ENCODE measurements around the gene DCLK3. TPM values are rescaled to one million over a fixed set of nuclear protein-coding genes. Genes with fewer than 3 reads are reported as not detected.

Gene DCLK3
- total RNA-seq, 1 donor from 2014 or later = not detected

DNA sequence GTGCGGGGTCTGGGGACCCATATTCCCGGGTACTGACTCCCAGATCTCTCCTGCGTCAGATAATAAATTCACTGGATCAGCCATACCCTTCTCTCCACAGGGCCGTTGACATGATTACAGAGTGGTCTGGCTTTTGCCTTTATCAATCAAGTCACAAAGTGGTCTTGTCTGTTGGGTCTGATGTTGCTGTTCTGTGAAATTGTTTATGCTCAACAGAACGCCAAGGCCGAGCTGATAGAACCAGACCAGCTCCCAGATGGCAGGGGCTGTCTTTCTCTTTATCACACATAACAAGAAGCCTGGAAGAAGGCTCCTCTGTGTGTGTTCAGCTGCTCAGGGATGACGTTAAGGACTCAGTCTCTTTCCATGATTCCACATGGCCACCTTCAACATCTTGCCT is 751 bp upstream of the DCLK3 start:
- CTCF ChIA-PET = no interaction called here
- H3K4me1 Mint-ChIP-seq = peaks cover 4% of the 10 kb centered on the region
- intact Hi-C loops (cut with micrococcal nuclease) = no loop called here
- H3K4me3 Mint-ChIP-seq = no peak overlapping the region
- TF ChIP-seq CTCF (IDR thresholded peaks at IDR 0.05) = no peak
- DNase-seq = no peak
- POLR2A ChIA-PET = no interaction called here
- H3K27me3 Mint-ChIP-seq = peaks cover 60% of the 10 kb centered on the region
- H3K36me3 Mint-ChIP-seq (ENCODE audit: low read depth) = no peaks in the 10 kb centered on the region
- no peak overlapping the region for H3K27ac Mint-ChIP-seq
- ATAC-seq (ENCODE audit: low read depth) = no peak
- no peaks in the 10 kb centered on the region for H3K9me3 Mint-ChIP-seq

DNA sequence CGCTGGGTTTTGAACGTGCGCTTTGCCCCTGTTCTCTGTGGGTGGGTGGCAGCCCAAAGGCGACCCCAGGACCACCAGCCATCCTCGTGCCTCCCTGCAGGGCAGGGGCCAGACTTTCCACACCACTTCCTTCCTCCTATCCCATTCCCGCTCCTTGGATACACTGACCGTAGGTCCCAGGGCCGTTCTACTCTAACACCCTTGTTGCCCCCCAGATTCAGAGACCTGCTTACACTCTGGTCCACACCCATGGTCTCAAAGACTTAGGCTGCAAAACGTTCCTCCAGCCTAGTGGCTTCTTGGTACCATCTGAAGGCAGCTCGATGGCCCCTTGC is 318 bp upstream of the DCLK3 start:
- intact Hi-C loops (cut with micrococcal nuclease) = no loop called here
- Mint-ChIP-seq H3K9me3 (no peaks in the 10 kb centered on the region), H3K27me3 (peaks cover 63% of the 10 kb centered on the region), H3K4me1 (peaks cover 4% of the 10 kb centered on the region), H3K36me3 (ENCODE audit: low read depth) (no peaks in the 10 kb centered on the region), H3K4me3 (peak overlapping the region; percentile 28), H3K27ac (no peak overlapping the region)
- CTCF ChIA-PET = no interaction called here
- ATAC-seq (ENCODE audit: low read depth) (no peak), DNase-seq (no peak)
- TF ChIP-seq CTCF (IDR thresholded peaks at IDR 0.05) = no peak
- POLR2A ChIA-PET = no interaction called here

DNA sequence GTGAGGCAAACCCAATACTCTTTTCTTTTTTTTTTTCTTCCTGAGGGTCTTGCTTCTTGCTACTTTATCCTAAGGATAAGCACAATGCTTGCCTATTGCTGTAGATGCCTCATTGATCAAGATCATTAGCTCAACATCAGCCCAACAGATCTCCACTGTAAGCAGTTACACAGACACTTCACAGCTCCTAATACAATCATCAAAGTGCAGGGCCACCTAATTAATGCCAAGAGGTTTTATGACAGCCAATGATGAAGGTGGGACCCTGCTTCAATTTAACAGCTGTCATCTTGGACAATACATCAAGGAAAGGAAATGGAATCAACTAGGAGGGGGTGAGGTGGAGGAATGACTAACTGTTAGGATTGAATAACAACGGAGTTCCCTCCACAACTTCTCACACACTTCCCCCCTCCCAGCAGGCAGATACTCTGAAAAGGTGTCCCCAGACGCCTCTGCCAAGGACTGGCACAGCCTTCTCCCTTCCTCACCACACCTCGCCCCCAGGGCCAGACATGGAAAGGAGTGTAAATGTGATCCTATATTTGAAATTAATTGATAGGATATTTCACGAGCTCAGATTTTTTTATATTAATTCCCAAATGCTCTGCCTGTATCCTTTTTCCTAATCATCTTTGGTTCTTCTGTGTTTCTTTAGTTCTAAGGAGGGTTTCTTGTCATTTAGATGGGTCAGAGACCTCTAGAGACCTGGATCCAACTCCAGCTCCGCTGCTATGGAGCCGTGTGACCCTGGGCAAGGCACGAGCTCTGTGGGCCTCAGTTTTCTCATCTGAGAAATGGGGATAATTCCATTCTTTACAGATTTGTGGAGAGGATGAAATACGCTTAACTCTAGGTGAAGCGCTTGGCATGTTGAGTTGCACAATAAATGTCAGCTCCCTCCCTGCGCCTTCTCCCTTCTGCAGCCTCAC is 1.2 kb downstream of the DCLK3 start:
- Mint-ChIP-seq H3K9me3 (no peaks in the 10 kb centered on the region), H3K27me3 (peaks cover 62% of the 10 kb centered on the region), H3K36me3 (ENCODE audit: low read depth) (no peaks in the 10 kb centered on the region), H3K4me1 (peaks cover 4% of the 10 kb centered on the region), H3K27ac (no peak overlapping the region), H3K4me3 (no peak overlapping the region)
- DNase-seq (no peak), ATAC-seq (ENCODE audit: low read depth) (no peak)
- intact Hi-C loops (cut with micrococcal nuclease) = no loop called here
- ChIA-PET POLR2A (no interaction called here), CTCF (no interaction called here)
- TF ChIP-seq CTCF (IDR thresholded peaks at IDR 0.05) = no peak

GRCh38 chr3:36761779-36762178 is 2.6 kb downstream of the DCLK3 start:
- no peaks in the 10 kb centered on the region for H3K36me3 Mint-ChIP-seq (ENCODE audit: low read depth)

DNA sequence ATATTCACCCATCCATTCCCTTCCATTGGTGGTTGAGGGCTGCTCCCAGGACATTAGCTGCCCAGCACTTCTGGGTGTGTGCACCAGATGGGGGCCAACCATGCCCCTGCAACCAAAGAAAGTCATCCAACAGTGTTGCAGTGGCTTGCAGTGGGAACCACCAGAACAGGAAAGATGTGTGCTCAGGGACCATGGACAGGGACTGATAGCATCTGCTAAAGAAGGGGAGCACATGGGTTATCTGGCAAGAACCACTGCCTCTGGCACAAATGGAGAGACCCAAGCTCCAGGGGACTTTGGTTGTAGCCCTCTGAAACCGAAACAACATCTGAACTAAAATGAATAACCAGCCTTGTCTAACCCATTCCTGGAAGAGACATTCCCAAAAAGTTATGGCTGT is 8.1 kb downstream of the DCLK3 start:
- TF ChIP-seq CTCF (IDR thresholded peaks at IDR 0.05) = no peak
- Mint-ChIP-seq H3K36me3 (ENCODE audit: low read depth) (no peaks in the 10 kb centered on the region), H3K27ac (no peak overlapping the region), H3K9me3 (no peaks in the 10 kb centered on the region), H3K27me3 (peaks cover 38% of the 10 kb centered on the region), H3K4me3 (no peak overlapping the region), H3K4me1 (no peaks in the 10 kb centered on the region)
- intact Hi-C loops (cut with micrococcal nuclease) = no loop called here
- DNase-seq = no peak
- no peak for ATAC-seq (ENCODE audit: low read depth)
- ChIA-PET POLR2A (no interaction called here), CTCF (no interaction called here)

More at GRCh38 chr3:36761779-36762178, 2.6 kb downstream of the DCLK3 start:
- Mint-ChIP-seq H3K27me3 (peaks cover 54% of the 10 kb centered on the region), H3K9me3 (no peaks in the 10 kb centered on the region), H3K4me1 (peaks cover 4% of the 10 kb centered on the region), H3K4me3 (no peak overlapping the region), H3K27ac (no peak overlapping the region)
- no peak for TF ChIP-seq CTCF (IDR thresholded peaks at IDR 0.05)
- ChIA-PET CTCF (no interaction called here), POLR2A (no interaction called here)
- ATAC-seq (ENCODE audit: low read depth) = no peak
- DNase-seq = no peak
- intact Hi-C loops (cut with micrococcal nuclease) = no loop called here
